HUES6 (cell line): ENCODE data around the gene VAC14.

Source experiments
- H3K27ac ChIP-seq: 2 replicates; pipeline ENCODE4 v1.7.0; 2013; ENCODE audit warnings: low read depth, mild to moderate bottlenecking, low read length, inconsistent platforms
- H3K27me3 ChIP-seq: 2 replicates; pipeline ENCODE4 v1.6.1; 2013; ENCODE audit warnings: low read length; ENCODE audit not compliant: control insufficient read depth, insufficient read depth
- H3K36me3 ChIP-seq: 2 replicates; pipeline ENCODE4 v1.6.1; 2013; ENCODE audit warnings: low read length; ENCODE audit not compliant: control insufficient read depth, insufficient read depth
- H3K4me1 ChIP-seq: 2 replicates; pipeline ENCODE4 v1.6.1; 2013; ENCODE audit warnings: low read length; ENCODE audit not compliant: control insufficient read depth, insufficient read depth
- H3K4me3 ChIP-seq: 2 replicates; pipeline ENCODE4 v1.5.1; 2013; ENCODE audit warnings: low read depth, low read length
- H3K9ac ChIP-seq: one replicate; pipeline ENCODE4 v1.6.1; 2013; ENCODE audit warnings: mild to moderate bottlenecking, low read length
- H3K9me3 ChIP-seq: 2 replicates; pipeline ENCODE4 v1.6.1; 2013; ENCODE audit warnings: low read depth, low read length; ENCODE audit not compliant: control insufficient read depth, insufficient read depth

The VAC14 gene

GRCh38 chr16:70803319-70803718 lies 2.4 kb upstream of the VAC14 start:
- Histone ChIP-seq H3K4me1 (peaks cover 8% of the 10 kb centered on the region; the same call in 1 of the 2 replicates), H3K36me3 (peaks cover 7% of the 10 kb centered on the region; the same call in 1 of the 2 replicates), H3K27me3 (peaks cover 53% of the 10 kb centered on the region), H3K9ac (no peak overlapping the region), H3K9me3 (no peaks in the 10 kb centered on the region), H3K27ac (no peak overlapping the region), H3K4me3 (no peak overlapping the region)

GRCh38 chr16:70801611-70802010 lies 653 bp upstream of the VAC14 start:
- H3K27me3 ChIP-seq = peaks cover 38% of the 10 kb centered on the region
- no peak overlapping the region for H3K9ac ChIP-seq
- no peaks in the 10 kb centered on the region for H3K9me3 ChIP-seq
- peak overlapping the region; percentile 94 for H3K4me3 ChIP-seq
- H3K36me3 ChIP-seq = peaks cover 12% of the 10 kb centered on the region; the same call in 1 of the 2 replicates
- H3K27ac ChIP-seq = no peak overlapping the region
- H3K4me1 ChIP-seq = peaks cover 8% of the 10 kb centered on the region; the same call in 1 of the 2 replicates

GRCh38 chr16:70800311-70800710 lies 647 bp downstream of the VAC14 start:
- Histone ChIP-seq H3K9ac (peak overlapping the region; percentile 86), H3K27ac (peak overlapping the region; percentile 45; the same call in 1 of the 2 replicates), H3K4me3 (peak overlapping the region; percentile 94), H3K4me1 (peaks cover 8% of the 10 kb centered on the region; the same call in 1 of the 2 replicates), H3K9me3 (no peaks in the 10 kb centered on the region), H3K36me3 (peaks cover 12% of the 10 kb centered on the region; the same call in 1 of the 2 replicates), H3K27me3 (peaks cover 29% of the 10 kb centered on the region)

GRCh38 chr16:70796301-70796700 lies 4.7 kb downstream of the VAC14 start:
- Histone ChIP-seq H3K27ac (no peak overlapping the region), H3K4me3 (no peak overlapping the region), H3K4me1 (peaks cover 5% of the 10 kb centered on the region; the same call in 1 of the 2 replicates), H3K9ac (no peak overlapping the region), H3K9me3 (no peaks in the 10 kb centered on the region), H3K27me3 (no peaks in the 10 kb centered on the region), H3K36me3 (peaks cover 12% of the 10 kb centered on the region; the same call in 1 of the 2 replicates)

- no peak overlapping the region for H3K4me3 ChIP-seq
- peaks cover 12% of the 10 kb centered on the region; the same call in 1 of the 2 replicates for H3K36me3 ChIP-seq
- no peak overlapping the region for H3K27ac ChIP-seq
- peaks cover 12% of the 10 kb centered on the region; the same call in 1 of the 2 replicates for H3K4me1 ChIP-seq
- H3K27me3 ChIP-seq = no peaks in the 10 kb centered on the region
- no peak overlapping the region for H3K9ac ChIP-seq
- no peaks in the 10 kb centered on the region for H3K9me3 ChIP-seq
These were observed 5.6 kb downstream of the VAC14 start for GRCh38 chr16:70795296-70795912.

GRCh38 chr16:70793851-70794502 lies 7.0 kb downstream of the VAC14 start:
- H3K36me3 ChIP-seq = peaks cover 12% of the 10 kb centered on the region; the same call in 1 of the 2 replicates
- H3K4me1 ChIP-seq = peaks cover 13% of the 10 kb centered on the region; the same call in 1 of the 2 replicates
- H3K27ac ChIP-seq = no peak overlapping the region
- H3K27me3 ChIP-seq = no peaks in the 10 kb centered on the region
- no peaks in the 10 kb centered on the region for H3K9me3 ChIP-seq
- H3K4me3 ChIP-seq = no peak overlapping the region
- H3K9ac ChIP-seq = no peak overlapping the region

GRCh38 chr16:70790815-70791214 lies 10.1 kb downstream of the VAC14 start:
- Histone ChIP-seq H3K36me3 (peaks cover 8% of the 10 kb centered on the region), H3K9me3 (no peaks in the 10 kb centered on the region), H3K27me3 (no peaks in the 10 kb centered on the region), H3K4me3 (no peak overlapping the region), H3K9ac (no peak overlapping the region), H3K27ac (no peak overlapping the region), H3K4me1 (peaks cover 13% of the 10 kb centered on the region; the same call in 1 of the 2 replicates)

GRCh38 chr16:70789595-70790447 lies 11.1 kb downstream of the VAC14 start:
- no peak overlapping the region for H3K4me3 ChIP-seq
- H3K9ac ChIP-seq = no peak overlapping the region
- H3K27ac ChIP-seq = no peak overlapping the region
- no peaks in the 10 kb centered on the region for H3K27me3 ChIP-seq
- H3K4me1 ChIP-seq = peaks cover 13% of the 10 kb centered on the region; the same call in 1 of the 2 replicates
- peaks cover 17% of the 10 kb centered on the region for H3K36me3 ChIP-seq
- no peaks in the 10 kb centered on the region for H3K9me3 ChIP-seq

- peaks cover 26% of the 10 kb centered on the region for H3K36me3 ChIP-seq
- no peaks in the 10 kb centered on the region for H3K9me3 ChIP-seq
- H3K4me3 ChIP-seq = no peak overlapping the region
- H3K9ac ChIP-seq = no peak overlapping the region
- no peak overlapping the region for H3K27ac ChIP-seq
- H3K27me3 ChIP-seq = no peaks in the 10 kb centered on the region
- H3K4me1 ChIP-seq = peaks cover 13% of the 10 kb centered on the region; the same call in 1 of the 2 replicates
These were observed 12.0 kb downstream of the VAC14 start for GRCh38 chr16:70788668-70789594.
